ENCODE data around the gene BUB1B.

- TF ChIP-seq CTCF (IDR thresholded peaks at IDR 0.05) (no peak), POLR2AphosphoS5 (IDR thresholded peaks at IDR 0.05) (no peak), POLR2A (IDR thresholded peaks at IDR 0.05) (no peak), EP300 (IDR thresholded peaks at IDR 0.05; ENCODE audit: low read depth) (no peak)
Observed at GRCh38 chr15:40248006-40248783, 87.3 kb downstream of the BUB1B start.

Measured in transverse colon (tissue), 4 donors.